Kasumi-1 (cell line): Measurements from ENCODE around the gene SND1.
"Not testable (repeated sequence)": the region's sequence is repeated elsewhere in the genome, so short reads cannot be mapped to it uniquely, and the experiment has no call there.

ENCODE experiments used
- DNase-seq, 2 experiments: peaks; one replicate each; lab custom pipeline; 2025; lab: John Stamatoyannopoulos, UW

The SND1 gene

GRCh38 chr7:127959770-127960169 lies 307.8 kb downstream of the SND1 start:
- DNase-seq = no peak

- no peak for DNase-seq
Measured at GRCh38 chr7:127961786-127962453, 309.9 kb downstream of the SND1 start.

GRCh38 chr7:127962589-127963361 lies 310.8 kb downstream of the SND1 start:
- no peak for DNase-seq

- not testable (repeated sequence) for DNase-seq
Measured at GRCh38 chr7:127963850-127964249, 311.9 kb downstream of the SND1 start.

- no peak for DNase-seq
Measured at GRCh38 chr7:127967281-127967680, 315.3 kb downstream of the SND1 start.

- DNase-seq = peak; percentile 5 to 6
Measured at GRCh38 chr7:127968547-127968946, 316.6 kb downstream of the SND1 start.

- no peak for DNase-seq
Measured at GRCh38 chr7:127973832-127974231, 321.8 kb downstream of the SND1 start.

GRCh38 chr7:127974446-127975035 lies 322.5 kb downstream of the SND1 start:
- no peak for DNase-seq

- no peak for DNase-seq
Measured at GRCh38 chr7:127976056-127976737, 324.2 kb downstream of the SND1 start.

- DNase-seq = no peak
Measured at GRCh38 chr7:127976738-127977120, 324.7 kb downstream of the SND1 start.

- DNase-seq = no peak
Measured at GRCh38 chr7:127978421-127978820, 326.4 kb downstream of the SND1 start.

GRCh38 chr7:127979113-127979727 lies 327.2 kb downstream of the SND1 start:
- DNase-seq = no peak

GRCh38 chr7:127979728-127980126 lies 327.7 kb downstream of the SND1 start:
- no peak for DNase-seq

GRCh38 chr7:127980901-127981300 lies 328.9 kb downstream of the SND1 start:
- no peak for DNase-seq

GRCh38 chr7:127981965-127982364 lies 330.0 kb downstream of the SND1 start:
- no peak for DNase-seq

GRCh38 chr7:127983804-127984332 lies 331.9 kb downstream of the SND1 start:
- DNase-seq = no peak

- no peak for DNase-seq
Measured at GRCh38 chr7:127986581-127987521, 334.9 kb downstream of the SND1 start.

GRCh38 chr7:127988751-127989150 lies 336.8 kb downstream of the SND1 start:
- no peak for DNase-seq

GRCh38 chr7:127993317-127993716 lies 341.3 kb downstream of the SND1 start:
- no peak for DNase-seq

- DNase-seq = no peak
Measured at GRCh38 chr7:127993987-127994386, 342.0 kb downstream of the SND1 start.
